Aortic smooth muscle cell (primary cell): ENCODE results near the gene TUBA8. TPM values are rescaled to one million over a fixed set of nuclear protein-coding genes. Genes with fewer than 3 reads are reported as not detected.

Source experiments
- total RNA-seq: library from RNA; depleted of rRNA; stranded (reverse); fragments of >200 nt; gene quantifications from 2 replicates; pipeline ENCODE4 v1.2.3, GENCODE V29; 2014

TUBA8 gene
- total RNA-seq: 0.26 and 0.87 TPM in 2 replicates

GRCh38 chr22:18110194-18110953 lies at the start of gene TUBA8:
Gene TUBA8, plus strand, starts transcription at chr22:18110809. Its CDS starts 57 bp downstream, at chr22:18110866.

DNA sequence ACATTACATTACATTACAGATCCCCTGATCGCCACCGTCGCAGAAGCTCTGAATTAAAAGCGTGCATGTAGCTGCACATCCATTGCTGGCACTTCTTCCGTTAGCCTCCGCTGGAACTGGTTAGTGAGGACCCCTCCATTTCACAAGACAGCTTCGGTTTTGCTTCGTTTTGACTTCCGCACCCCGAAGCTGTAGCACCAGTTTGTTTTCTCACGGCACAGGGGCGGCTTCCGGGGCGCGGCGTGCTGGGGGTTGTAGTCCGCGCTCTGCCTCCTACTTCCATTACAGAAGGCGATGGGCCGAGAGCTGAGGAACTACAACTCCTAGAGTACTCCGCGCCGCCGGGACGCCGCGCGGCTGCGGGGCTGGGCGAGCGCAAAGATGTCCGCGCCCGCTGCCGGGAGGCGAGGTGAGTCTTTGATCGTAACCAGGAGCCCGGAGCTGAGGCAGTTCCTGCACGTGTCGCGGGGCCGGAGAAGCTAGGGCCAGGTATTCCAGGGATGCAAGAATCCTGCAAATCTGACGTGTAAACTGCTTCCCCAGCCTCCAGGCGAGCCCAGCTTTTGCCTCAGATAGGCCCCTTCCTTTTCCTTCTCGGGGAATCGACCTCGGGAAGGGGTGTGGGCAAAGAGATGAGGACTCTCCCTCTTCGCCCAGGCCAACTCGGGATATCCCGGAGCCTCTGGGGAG lies 32.8 kb upstream of the TUBA8 start, which contains the start of gene PEX26:
TSS of gene PEX26 (plus strand) at position 352 of the 690 bp plus-strand sequence. CDS start 387 bp downstream, outside the sequence.

Other genes starting within 250 kb of the TUBA8 start
- 15.5 and 20.9 TPM in 2 replicates for gene MICAL3, start 86.2 kb upstream of the TUBA8 start, total RNA-seq
- 12.3 and 14.7 TPM in 2 replicates for gene PEX26, start 32.8 kb upstream of the TUBA8 start, total RNA-seq
- 9.6 and 15.3 TPM in 2 replicates for gene USP18, start 39.4 kb downstream of the TUBA8 start, total RNA-seq